ENCODE results near the gene GJB3.
"Not testable (repeated sequence)": the region's sequence is repeated elsewhere in the genome, so short reads cannot be mapped to it uniquely, and the experiment has no call there.

GJB3 gene

GRCh38 chr1:34773114-34773513 is 7.9 kb upstream of the GJB3 start:
- not testable (repeated sequence) for H3K27ac ChIP-seq (ENCODE audit: low read depth, low read length); H3K23ac ChIP-seq (ENCODE audit: low read length); H3K18ac ChIP-seq (ENCODE audit: low read length); H2AK5ac ChIP-seq (ENCODE audit: low read length); H2BK5ac ChIP-seq (ENCODE audit: low read depth, low read length, poor library complexity); H3K4me3 ChIP-seq (ENCODE audit: low read depth, low read length); H3K4me2 ChIP-seq (ENCODE audit: low read length); H2BK120ac ChIP-seq (ENCODE audit: insufficient read depth, low read length, poor library complexity); H3K27me3 ChIP-seq (ENCODE audit: insufficient read depth, low read length); H3K4ac ChIP-seq (ENCODE audit: low read depth, low read length); H2BK12ac ChIP-seq (ENCODE audit: low read length); H3K9me3 ChIP-seq (ENCODE audit: insufficient read depth, low read depth, low read length); DNase-seq; H4K91ac ChIP-seq (ENCODE audit: low read depth, low read length); H2AFZ ChIP-seq (ENCODE audit: insufficient read depth, low read length, poor library complexity); H3K36me3 ChIP-seq (ENCODE audit: control insufficient read depth in 1 of 2, insufficient read depth in 2 of 2, low read length in 2 of 2); H3K9ac ChIP-seq (ENCODE audit: low read length); H4K8ac ChIP-seq (ENCODE audit: low read depth, low read length); H4K12ac ChIP-seq (ENCODE audit: low read depth, low read length); H3K4me1 ChIP-seq (ENCODE audit: control insufficient read depth in 1 of 2, insufficient read depth in 2 of 2, low read length in 2 of 2); H3K79me1 ChIP-seq (ENCODE audit: low read length); H3K79me2 ChIP-seq (ENCODE audit: control insufficient read depth, insufficient read depth, low read length, poor library complexity); H3K14ac ChIP-seq (ENCODE audit: low read length)
- no CpG with 5 or more reads among the region's 4 CpGs for WGBS (ENCODE audit: extremely low coverage, insufficient coverage, insufficient read length)

GRCh38 chr1:34774957-34775356 is 6.1 kb upstream of the GJB3 start:
- H2AK5ac ChIP-seq (ENCODE audit: low read length) = no peak overlapping the region
- no peak overlapping the region for H3K4me3 ChIP-seq (ENCODE audit: low read depth, low read length)
- no peak overlapping the region for H4K12ac ChIP-seq (ENCODE audit: low read depth, low read length)
- no peak overlapping the region for H3K27ac ChIP-seq (ENCODE audit: low read depth, low read length)
- no peak overlapping the region for H4K91ac ChIP-seq (ENCODE audit: low read depth, low read length)
- no peak overlapping the region for H2BK5ac ChIP-seq (ENCODE audit: low read depth, low read length, poor library complexity)
- H3K4me1 ChIP-seq (ENCODE audit: control insufficient read depth in 1 of 2, insufficient read depth in 2 of 2, low read length in 2 of 2) = no peaks in the 10 kb centered on the region
- no peak overlapping the region for H4K8ac ChIP-seq (ENCODE audit: low read depth, low read length)
- no peak overlapping the region for H3K18ac ChIP-seq (ENCODE audit: low read length)
- no peaks in the 10 kb centered on the region for H3K27me3 ChIP-seq (ENCODE audit: insufficient read depth, low read length)
- H2BK12ac ChIP-seq (ENCODE audit: low read length) = no peak overlapping the region
- H3K79me2 ChIP-seq (ENCODE audit: control insufficient read depth, insufficient read depth, low read length, poor library complexity) = no peaks in the 10 kb centered on the region
- no peaks in the 10 kb centered on the region for H3K36me3 ChIP-seq (ENCODE audit: control insufficient read depth in 1 of 2, insufficient read depth in 2 of 2, low read length in 2 of 2)
- H3K14ac ChIP-seq (ENCODE audit: low read length) = no peak overlapping the region
- H3K79me1 ChIP-seq (ENCODE audit: low read length) = no peaks in the 10 kb centered on the region
- H2AFZ ChIP-seq (ENCODE audit: insufficient read depth, low read length, poor library complexity) = no peak overlapping the region
- no peaks in the 10 kb centered on the region for H3K9me3 ChIP-seq (ENCODE audit: insufficient read depth, low read depth, low read length)
- no peak overlapping the region for H2BK120ac ChIP-seq (ENCODE audit: insufficient read depth, low read length, poor library complexity)
- no peak for DNase-seq
- H3K4ac ChIP-seq (ENCODE audit: low read depth, low read length) = no peak overlapping the region
- H3K9ac ChIP-seq (ENCODE audit: low read length) = no peak overlapping the region
- H3K4me2 ChIP-seq (ENCODE audit: low read length) = no peak overlapping the region
- WGBS (ENCODE audit: extremely low coverage, insufficient coverage, insufficient read length) = no CpG with 5 or more reads among the region's 8 CpGs
- no peak overlapping the region for H3K23ac ChIP-seq (ENCODE audit: low read length)

- no CpG with 5 or more reads among the region's 3 CpGs for WGBS (ENCODE audit: extremely low coverage, insufficient coverage, insufficient read length)
- DNase-seq = no peak
- no peaks in the 10 kb centered on the region for H3K36me3 ChIP-seq (ENCODE audit: control insufficient read depth in 1 of 2, insufficient read depth in 2 of 2, low read length in 2 of 2)
- no peak overlapping the region for H3K27ac ChIP-seq (ENCODE audit: low read depth, low read length)
- no peak overlapping the region for H4K91ac ChIP-seq (ENCODE audit: low read depth, low read length)
- no peak overlapping the region for H2BK12ac ChIP-seq (ENCODE audit: low read length)
- no peak overlapping the region for H3K4me2 ChIP-seq (ENCODE audit: low read length)
- no peak overlapping the region for H3K9ac ChIP-seq (ENCODE audit: low read length)
- no peak overlapping the region for H2AFZ ChIP-seq (ENCODE audit: insufficient read depth, low read length, poor library complexity)
- no peak overlapping the region for H2BK5ac ChIP-seq (ENCODE audit: low read depth, low read length, poor library complexity)
- no peak overlapping the region for H3K23ac ChIP-seq (ENCODE audit: low read length)
- no peak overlapping the region for H2AK5ac ChIP-seq (ENCODE audit: low read length)
- H3K4ac ChIP-seq (ENCODE audit: low read depth, low read length) = no peak overlapping the region
- peaks cover 9 to 10% of the 10 kb centered on the region in 2 experiments for H3K4me1 ChIP-seq (ENCODE audit: control insufficient read depth in 1 of 2, insufficient read depth in 2 of 2, low read length in 2 of 2)
- no peak overlapping the region for H3K18ac ChIP-seq (ENCODE audit: low read length)
- H3K79me2 ChIP-seq (ENCODE audit: control insufficient read depth, insufficient read depth, low read length, poor library complexity) = no peaks in the 10 kb centered on the region
- H3K9me3 ChIP-seq (ENCODE audit: insufficient read depth, low read depth, low read length) = no peaks in the 10 kb centered on the region
- no peak overlapping the region for H3K14ac ChIP-seq (ENCODE audit: low read length)
- H3K79me1 ChIP-seq (ENCODE audit: low read length) = no peaks in the 10 kb centered on the region
- no peak overlapping the region for H3K4me3 ChIP-seq (ENCODE audit: low read depth, low read length)
- no peak overlapping the region for H4K12ac ChIP-seq (ENCODE audit: low read depth, low read length)
- H3K27me3 ChIP-seq (ENCODE audit: insufficient read depth, low read length) = peaks cover 4% of the 10 kb centered on the region
- H2BK120ac ChIP-seq (ENCODE audit: insufficient read depth, low read length, poor library complexity) = no peak overlapping the region
- H4K8ac ChIP-seq (ENCODE audit: low read depth, low read length) = no peak overlapping the region
Observed at GRCh38 chr1:34776911-34777310, 4.1 kb upstream of the GJB3 start.

DNA sequence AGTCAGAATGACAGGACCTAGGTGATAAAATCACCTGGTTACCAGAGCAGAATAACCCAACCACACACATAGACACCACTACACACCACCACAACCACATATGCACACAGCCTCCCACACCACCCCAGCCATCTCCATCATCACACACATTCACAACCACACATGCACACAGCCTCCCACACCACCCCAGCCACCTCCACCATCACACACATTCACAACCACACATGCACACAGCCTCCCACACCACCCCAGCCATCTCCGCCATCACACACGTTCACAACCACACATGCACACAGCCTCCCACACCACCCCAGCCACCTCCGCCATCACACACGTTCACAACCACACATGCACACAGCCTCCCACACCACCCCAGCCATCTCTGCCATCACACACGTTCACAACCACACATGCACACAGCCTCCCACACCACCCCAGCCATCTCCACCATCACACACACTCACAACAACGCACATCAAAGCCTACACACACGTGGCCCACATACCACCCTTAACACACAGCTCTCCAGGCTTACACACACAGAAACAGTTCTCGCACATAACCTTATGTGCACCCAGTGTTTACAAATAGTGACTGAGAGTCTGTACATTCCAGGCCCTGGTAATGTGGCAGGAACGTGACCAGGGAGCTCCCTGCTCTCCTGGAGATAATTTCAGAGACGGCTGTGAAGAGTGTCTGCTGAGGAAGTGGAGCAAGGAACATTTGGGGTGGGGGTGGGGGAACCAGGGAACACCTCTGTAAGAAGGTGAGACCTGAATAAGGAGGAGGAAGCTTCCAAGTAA is 3.3 kb upstream of the GJB3 start:
- Histone ChIP-seq H4K12ac (ENCODE audit: low read depth, low read length) (no peak overlapping the region), H3K9ac (ENCODE audit: low read length) (no peak overlapping the region), H3K79me1 (ENCODE audit: low read length) (no peaks in the 10 kb centered on the region), H3K23ac (ENCODE audit: low read length) (no peak overlapping the region), H3K4me1 (ENCODE audit: control insufficient read depth in 1 of 2, insufficient read depth in 2 of 2, low read length in 2 of 2) (peaks cover 11 to 13% of the 10 kb centered on the region in 2 experiments), H2BK120ac (ENCODE audit: insufficient read depth, low read length, poor library complexity) (no peak overlapping the region), H3K27me3 (ENCODE audit: insufficient read depth, low read length) (peaks cover 4% of the 10 kb centered on the region), H2BK12ac (ENCODE audit: low read length) (no peak overlapping the region), H3K14ac (ENCODE audit: low read length) (no peak overlapping the region), H2AFZ (ENCODE audit: insufficient read depth, low read length, poor library complexity) (no peak overlapping the region), H3K9me3 (ENCODE audit: insufficient read depth, low read depth, low read length) (no peaks in the 10 kb centered on the region), H2BK5ac (ENCODE audit: low read depth, low read length, poor library complexity) (no peak overlapping the region), H3K4me2 (ENCODE audit: low read length) (no peak overlapping the region), H4K91ac (ENCODE audit: low read depth, low read length) (no peak overlapping the region), H3K4ac (ENCODE audit: low read depth, low read length) (no peak overlapping the region), H3K79me2 (ENCODE audit: control insufficient read depth, insufficient read depth, low read length, poor library complexity) (no peaks in the 10 kb centered on the region), H2AK5ac (ENCODE audit: low read length) (no peak overlapping the region), H3K4me3 (ENCODE audit: low read depth, low read length) (peak overlapping the region; percentile 34), H3K36me3 (ENCODE audit: control insufficient read depth in 1 of 2, insufficient read depth in 2 of 2, low read length in 2 of 2) (no peaks in the 10 kb centered on the region), H3K18ac (ENCODE audit: low read length) (no peak overlapping the region), H3K27ac (ENCODE audit: low read depth, low read length) (no peak overlapping the region), H4K8ac (ENCODE audit: low read depth, low read length) (no peak overlapping the region)
- DNase-seq = no peak
- WGBS (ENCODE audit: extremely low coverage, insufficient coverage, insufficient read length) = no CpG with 5 or more reads among the region's 10 CpGs

All from trophoblast cell (in vitro differentiated cells and primary cell).